Astrocyte (in vitro differentiated cells and primary cell): Measurements from ENCODE around the gene PTPRN2. TPM values are rescaled to one million over a fixed set of nuclear protein-coding genes. Genes with fewer than 3 reads are reported as not detected.

Source experiments
- DNase-seq: peaks from one replicate; pipeline ENCODE4 v3.0.0-alpha.2; 2010; ENCODE audit warnings: low read depth
- FAIRE-seq: peaks from 2 replicates; lab custom pipeline; 2011; peaks lifted over from hg19 to GRCh38; lab: Jason Lieb, UNC
- H2AFZ ChIP-seq: 2 replicates; pipeline ENCODE4 v1.6.0; 2012; ENCODE audit warnings: low read depth, low read length, inconsistent platforms
- H3K27ac ChIP-seq: 2 replicates; pipeline ENCODE4 v1.5.1; 2011; ENCODE audit warnings: low read depth, low read length, inconsistent platforms
- H3K27me3 ChIP-seq: 2 replicates; pipeline ENCODE4 v1.6.0; 2011; ENCODE audit warnings: low read length, inconsistent platforms; ENCODE audit not compliant: insufficient read depth
- H3K36me3 ChIP-seq: 2 replicates; pipeline ENCODE4 v1.5.1; 2011; ENCODE audit warnings: low read length, inconsistent platforms; ENCODE audit not compliant: insufficient read depth
- H3K4me1 ChIP-seq: 2 replicates; pipeline ENCODE4 v1.5.1; 2011; ENCODE audit warnings: low read length, inconsistent platforms; ENCODE audit not compliant: insufficient read depth
- H3K4me2 ChIP-seq: 2 replicates; pipeline ENCODE4 v1.6.0; 2012; ENCODE audit warnings: low read length, inconsistent platforms
- H3K4me3 ChIP-seq: 2 replicates; pipeline ENCODE4 v1.5.1; 2011; ENCODE audit warnings: low read depth, mild to moderate bottlenecking, low read length, inconsistent platforms; ENCODE audit not compliant: insufficient read depth
- H3K79me2 ChIP-seq: 2 replicates; pipeline ENCODE4 v1.6.0; 2012; ENCODE audit warnings: mild to moderate bottlenecking, low read length, inconsistent platforms; ENCODE audit not compliant: insufficient read depth
- H3K9ac ChIP-seq: 2 replicates; pipeline ENCODE4 v1.6.0; 2012; ENCODE audit warnings: mild to moderate bottlenecking, low read length, inconsistent platforms
- H3K9me3 ChIP-seq: 2 replicates; pipeline ENCODE4 v1.5.1; 2012; ENCODE audit warnings: low read depth, mild to moderate bottlenecking, low read length, inconsistent platforms; ENCODE audit not compliant: insufficient read depth
- H4K20me1 ChIP-seq: 2 replicates; pipeline ENCODE4 v1.6.0; 2012; ENCODE audit warnings: low read length, inconsistent platforms; ENCODE audit not compliant: insufficient read depth
- H3K27ac Mint-ChIP-seq: one replicate; pipeline ENCODE4 v1.8.0; 2021; ENCODE audit warnings: mild to moderate bottlenecking, mixed read lengths; ENCODE audit not compliant: unreplicated experiment
- H3K27me3 Mint-ChIP-seq: one replicate; pipeline ENCODE4 v1.8.0; 2021; ENCODE audit warnings: low read depth, mixed read lengths; ENCODE audit not compliant: unreplicated experiment
- H3K36me3 Mint-ChIP-seq: one replicate; pipeline ENCODE4 v1.8.0; 2021; ENCODE audit warnings: low read depth, mixed read lengths; ENCODE audit not compliant: unreplicated experiment
- H3K4me1 Mint-ChIP-seq: one replicate; pipeline ENCODE4 v1.8.0; 2021; ENCODE audit warnings: low read depth, mixed read lengths; ENCODE audit not compliant: unreplicated experiment
- H3K4me3 Mint-ChIP-seq: one replicate; pipeline ENCODE4 v1.8.0; 2021; ENCODE audit warnings: mild to moderate bottlenecking, moderate library complexity, mixed read lengths; ENCODE audit not compliant: unreplicated experiment
- H3K9me3 Mint-ChIP-seq: one replicate; pipeline ENCODE4 v1.8.0; 2021; ENCODE audit warnings: mild to moderate bottlenecking, mixed read lengths; ENCODE audit not compliant: unreplicated experiment
- CTCF ChIP-seq: IDR thresholded peaks from 2 replicates; pipeline ENCODE4 v1.5.1; 2011; ENCODE audit warnings: low read depth, mild to moderate bottlenecking, inconsistent platforms, low read length, moderate library complexity; ENCODE audit not compliant: insufficient read depth
- EZH2 ChIP-seq: IDR thresholded peaks from 2 replicates; pipeline ENCODE4 v1.6.1; 2012; ENCODE audit warnings: mild to moderate bottlenecking, low read length, inconsistent platforms; ENCODE audit not compliant: insufficient read depth
- total RNA-seq: library from RNA; stranded (reverse); gene quantifications from 2 replicates; pipeline ENCODE4 v1.2.1, GENCODE V29; 2021

PTPRN2 gene
- total RNA-seq, 1 donor from 2014 or later, result 0.09 TPM

- Histone ChIP-seq H3K9me3 (peaks cover 21% of the 10 kb centered on the region), H3K36me3 (no peaks in the 10 kb centered on the region), H3K9ac (no peak overlapping the region), H3K79me2 (no peaks in the 10 kb centered on the region), H3K4me1 (no peaks in the 10 kb centered on the region), H3K4me3 (no peak overlapping the region), H4K20me1 (no peaks in the 10 kb centered on the region), H3K27ac (no peak overlapping the region), H2AFZ (no peak overlapping the region), H3K4me2 (no peak overlapping the region), H3K27me3 (no peaks in the 10 kb centered on the region)
- Mint-ChIP-seq H3K4me1 (no peaks in the 10 kb centered on the region), H3K27me3 (peaks cover 2% of the 10 kb centered on the region), H3K9me3 (peaks cover 29% of the 10 kb centered on the region), H3K4me3 (no peak overlapping the region), H3K27ac (no peak overlapping the region), H3K36me3 (no peaks in the 10 kb centered on the region)
- no peak for TF ChIP-seq CTCF
- TF ChIP-seq EZH2, result no peak
- DNase-seq (no peak), FAIRE-seq (no peak)
Observed at GRCh38 chr7:158310924-158311666, 276.5 kb downstream of the PTPRN2 start.

GRCh38 chr7:158309868-158310763 lies 277.5 kb downstream of the PTPRN2 start:
- Mint-ChIP-seq H3K4me3 (no peak overlapping the region), H3K9me3 (peaks cover 25% of the 10 kb centered on the region), H3K36me3 (no peaks in the 10 kb centered on the region), H3K27me3 (peaks cover 2% of the 10 kb centered on the region), H3K4me1 (no peaks in the 10 kb centered on the region), H3K27ac (no peak overlapping the region)
- Histone ChIP-seq H3K9me3 (peaks cover 21% of the 10 kb centered on the region), H3K4me2 (no peak overlapping the region), H3K4me3 (no peak overlapping the region), H2AFZ (no peak overlapping the region), H3K79me2 (no peaks in the 10 kb centered on the region), H3K4me1 (no peaks in the 10 kb centered on the region), H3K9ac (no peak overlapping the region), H3K27ac (no peak overlapping the region), H3K27me3 (no peaks in the 10 kb centered on the region), H3K36me3 (no peaks in the 10 kb centered on the region), H4K20me1 (no peaks in the 10 kb centered on the region)
- no peak for TF ChIP-seq EZH2
- no peak for TF ChIP-seq CTCF
- FAIRE-seq, result no peak
- DNase-seq, result no peak
